Sigmoid colon (tissue), 7 donors: Measurements from ENCODE around the gene PTX4. TPM values are rescaled to one million over a fixed set of nuclear protein-coding genes. Genes with fewer than 3 reads are reported as not detected.

ENCODE experiments used
- DNase-seq: peaks from one replicate; pipeline ENCODE4 v3.0.0-alpha.2; 2019
- H3K27ac ChIP-seq, 4 donors: fragments of 200-600 bp; sonication (generic); one replicate each; pipeline ENCODE4 v1.5.1; 2016 to 2019; ENCODE audit warnings: mild to moderate bottlenecking in 1 of 4
- H3K27me3 ChIP-seq, 3 donors: fragments of 200-600 bp; sonication (generic); one replicate each; pipeline ENCODE4 v1.5.1; 2019; ENCODE audit warnings: mild to moderate bottlenecking in 1 of 3
- H3K36me3 ChIP-seq, 4 donors: fragments of 200-600 bp; sonication (generic); one replicate each; pipeline ENCODE4 v1.5.1; 2016 to 2019
- H3K4me1 ChIP-seq, 4 donors: fragments of 200-600 bp; sonication (generic); one replicate each; pipeline ENCODE4 v1.5.1; 2017 to 2019
- H3K4me3 ChIP-seq, 4 donors: fragments of 200-600 bp; sonication (generic); one replicate each; pipeline ENCODE4 v1.5.1; 2017 to 2019; ENCODE audit warnings: mild to moderate bottlenecking in 2 of 4, moderate library complexity in 1 of 4
- H3K9me3 ChIP-seq, 4 donors: fragments of 200-600 bp in 3 of 4; sonication (generic) in 3 of 4; one replicate each; pipeline versions ENCODE4 v1.5.1 to v1.6.1; 2013 to 2019
- EP300 ChIP-seq, 4 donors: sonication (generic); formaldehyde crosslinking; IDR thresholded peaks; one replicate each; pipeline ENCODE4 v1.6.1; 2017; ENCODE audit warnings: antibody characterized with exemption in 4 of 4
- POLR2A ChIP-seq, 2 donors: fragments of 450-650 bp; IDR thresholded peaks; one replicate each; pipeline ENCODE4 v1.6.1; 2016; ENCODE audit warnings: antibody characterized with exemption in 2 of 2, mild to moderate bottlenecking in 2 of 2, moderate library complexity in 2 of 2
- POLR2AphosphoS5 ChIP-seq, 4 donors: sonication (generic); formaldehyde crosslinking; IDR thresholded peaks; one replicate each; pipeline ENCODE4 v1.6.1; 2017; ENCODE audit warnings: antibody characterized with exemption in 4 of 4
- WGBS, 2 donors: extraction: QIAGEN DNeasy Blood & Tissue Kit; methylation state at CpG; one replicate each; pipeline ENCODE4 v1.1.7; 2013; 5-methylcytosine and 5-hydroxymethylcytosine counted together
- intact Hi-C: fragments of 100-400 bp; cut with DNase I; formaldehyde crosslinking; loops from one replicate; pipeline ENCODE4 v1.15.1; 2023
- polyA plus RNA-seq, 3 donors: library from polyadenylated mRNA; stranded (reverse); fragments of 200-250 nt; gene quantifications; one replicate each; pipeline ENCODE4 v1.2.3, GENCODE V29; 2013
- total RNA-seq, 4 donors: library from RNA; depleted of rRNA; stranded (reverse); fragments of >200 nt; gene quantifications; one replicate each; pipeline ENCODE4 v1.1.0, GENCODE V29; 2016
- TF ChIP-seq, protein P1 (sequence below), 4 experiments: fragments of 450-650 bp in 3 of 4; fragments of 200-600 bp in 1 of 4; IDR thresholded peaks; one replicate each; pipeline ENCODE4 v1.5.1; 2016 to 2019; ENCODE audit warnings: antibody characterized with exemption in 4 of 4, mild to moderate bottlenecking in 3 of 4, moderate library complexity in 2 of 4
- donor health status: healthy with polysubstance abuse.
- donor health status: Bipolar disorder and iron deficiency.
- donor health status: healthy.

PTX4 gene
- total and polyA plus RNA-seq, 7 donors = not detected

DNA sequence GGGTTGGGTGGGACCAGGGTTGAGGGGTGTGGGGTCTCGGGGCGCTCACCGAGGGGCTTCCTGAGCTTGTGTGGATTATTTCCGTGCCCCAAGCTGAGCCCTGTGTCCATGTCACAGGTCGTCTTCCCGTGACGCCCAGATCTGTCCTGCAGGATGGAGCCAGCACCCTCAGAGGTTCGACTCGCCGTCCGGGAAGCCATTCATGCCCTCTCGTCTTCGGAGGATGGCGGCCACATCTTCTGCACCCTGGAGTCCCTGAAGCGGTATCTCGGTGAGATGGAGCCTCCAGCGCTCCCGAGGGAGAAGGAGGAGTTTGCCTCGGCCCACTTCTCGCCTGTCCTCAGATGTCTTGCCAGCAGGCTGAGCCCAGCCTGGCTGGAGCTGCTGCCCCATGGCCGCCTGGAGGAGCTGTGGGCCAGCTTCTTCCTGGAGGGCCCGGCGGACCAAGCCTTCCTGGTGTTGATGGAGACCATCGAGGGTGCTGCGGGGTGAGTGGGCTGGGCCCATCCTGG, 5.4 kb upstream of the PTX4 start:
- peaks cover 0 to 30% (median 25%) of the 10 kb centered on the region in 4 donors for H3K4me1 ChIP-seq
- TF ChIP-seq POLR2AphosphoS5 (IDR thresholded peaks at IDR 0.05) (peak in 1 of 4 donors; percentile 4), EP300 (IDR thresholded peaks at IDR 0.05) (no peak)
- TF ChIP-seq, protein P1, sequence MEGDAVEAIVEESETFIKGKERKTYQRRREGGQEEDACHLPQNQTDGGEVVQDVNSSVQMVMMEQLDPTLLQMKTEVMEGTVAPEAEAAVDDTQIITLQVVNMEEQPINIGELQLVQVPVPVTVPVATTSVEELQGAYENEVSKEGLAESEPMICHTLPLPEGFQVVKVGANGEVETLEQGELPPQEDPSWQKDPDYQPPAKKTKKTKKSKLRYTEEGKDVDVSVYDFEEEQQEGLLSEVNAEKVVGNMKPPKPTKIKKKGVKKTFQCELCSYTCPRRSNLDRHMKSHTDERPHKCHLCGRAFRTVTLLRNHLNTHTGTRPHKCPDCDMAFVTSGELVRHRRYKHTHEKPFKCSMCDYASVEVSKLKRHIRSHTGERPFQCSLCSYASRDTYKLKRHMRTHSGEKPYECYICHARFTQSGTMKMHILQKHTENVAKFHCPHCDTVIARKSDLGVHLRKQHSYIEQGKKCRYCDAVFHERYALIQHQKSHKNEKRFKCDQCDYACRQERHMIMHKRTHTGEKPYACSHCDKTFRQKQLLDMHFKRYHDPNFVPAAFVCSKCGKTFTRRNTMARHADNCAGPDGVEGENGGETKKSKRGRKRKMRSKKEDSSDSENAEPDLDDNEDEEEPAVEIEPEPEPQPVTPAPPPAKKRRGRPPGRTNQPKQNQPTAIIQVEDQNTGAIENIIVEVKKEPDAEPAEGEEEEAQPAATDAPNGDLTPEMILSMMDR (IDR thresholded peaks at IDR 0.05) = peak in 3 of 4 experiments; percentile 11 to 38 (median 38)
- peaks cover 8 to 45% (median 25%) of the 10 kb centered on the region in 4 donors for H3K36me3 ChIP-seq
- peak overlapping the region; percentile 72 to 84 (median 79) for H3K4me3 ChIP-seq
- no peaks in the 10 kb centered on the region for H3K27me3 ChIP-seq
- intact Hi-C loops = loop anchor here (5.0 kb wide), 1 partner anchor 118 kb away; the partner anchor contains the start of genes CRAMP1 and IFT140
- H3K9me3 ChIP-seq = no peaks in the 10 kb centered on the region
- 30 to 50% methylated on average over 25 of the region's 25 CpGs for WGBS, 2 donors
- peak overlapping the region; percentile 87 to 93 (median 88) for H3K27ac ChIP-seq
- DNase-seq = peak; percentile 81

DNA sequence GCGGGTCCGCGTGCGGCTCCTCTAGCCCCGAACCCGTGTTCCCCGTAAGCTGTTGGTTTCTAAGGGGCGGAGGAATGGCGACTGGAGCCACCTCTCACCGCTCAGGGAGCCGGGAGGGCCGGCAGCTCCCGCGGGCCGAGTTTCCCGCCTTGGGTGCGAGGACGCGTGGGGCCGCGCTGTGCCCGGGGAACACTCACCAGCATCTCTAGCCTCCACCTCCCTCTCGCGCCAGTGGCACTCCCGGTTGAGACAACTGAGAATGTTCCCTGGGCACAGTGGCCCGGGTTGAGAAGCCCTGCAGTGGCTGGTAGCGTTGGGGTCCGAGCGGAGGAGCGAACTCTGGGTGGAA, 5.0 kb upstream of the PTX4 start:
- WGBS, 2 donors = 1% methylated on average over 30 of the region's 30 CpGs
- TF ChIP-seq EP300 (IDR thresholded peaks at IDR 0.05) = no peak
- TF ChIP-seq POLR2A (IDR thresholded peaks at IDR 0.05) = no peak
- no peak for TF ChIP-seq POLR2AphosphoS5 (IDR thresholded peaks at IDR 0.05)

DNA sequence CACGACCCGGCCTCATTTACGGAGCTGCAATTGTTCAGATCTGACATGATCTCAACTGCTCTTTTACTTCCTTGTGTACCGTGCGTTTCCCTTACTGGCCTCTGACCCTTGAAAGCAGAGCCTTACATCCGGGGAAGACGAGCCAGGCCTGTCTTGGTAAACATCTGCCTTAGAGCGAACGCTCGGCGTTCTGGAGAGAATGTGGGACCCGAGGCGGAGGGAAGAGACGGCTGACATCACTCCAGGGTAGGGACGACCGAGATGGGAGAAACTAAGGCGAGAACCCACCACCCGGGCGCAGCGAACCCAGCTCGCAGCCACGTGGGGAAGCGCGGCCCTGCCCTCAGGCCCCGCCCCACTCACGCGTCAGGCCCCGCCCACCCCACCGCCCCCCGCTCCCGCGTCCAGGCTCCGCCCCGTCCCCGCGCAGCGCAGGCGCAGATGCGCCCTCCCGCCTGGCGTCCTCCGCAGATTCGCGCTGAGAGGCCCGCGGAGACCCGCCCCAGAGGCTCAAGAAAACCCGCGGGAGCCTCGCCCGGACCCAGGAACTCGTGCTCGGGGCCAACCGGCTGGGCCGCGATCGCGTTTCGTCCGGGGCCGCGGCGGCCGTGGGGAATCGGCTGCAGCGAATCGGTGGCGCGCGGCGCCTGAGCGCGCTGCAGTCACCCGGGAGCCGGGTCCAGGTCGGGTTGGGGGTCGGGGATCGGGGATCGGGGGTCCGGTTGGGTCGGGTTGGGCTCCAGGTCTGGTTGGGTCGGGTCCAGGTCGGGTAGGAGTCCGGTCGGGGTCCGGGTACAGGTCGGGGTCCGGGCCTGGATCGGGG, 4.4 kb upstream of the PTX4 start, which contains the start of gene TELO2:
TSS of gene TELO2 (plus strand) at position 438 of the 823 bp plus-strand sequence. CDS start 922 bp downstream, outside the sequence.
- peak within 1 kb of the TSS; percentile 87 to 93 (median 88) for H3K27ac ChIP-seq
- intact Hi-C loops = loop anchor here (5.0 kb wide), 1 partner anchor 119 kb away; the partner anchor contains the start of genes CRAMP1 and IFT140
- TF ChIP-seq POLR2A (IDR thresholded peaks at IDR 0.05) (no peak), POLR2AphosphoS5 (IDR thresholded peaks at IDR 0.05) (peak in 3 of 4 donors; percentile 49 to 64 (median 56)), EP300 (IDR thresholded peaks at IDR 0.05) (no peak)
- TF ChIP-seq, protein P1 (IDR thresholded peaks at IDR 0.05) = no peak
- no peaks in the 10 kb centered on the region for H3K27me3 ChIP-seq
- H3K4me3 ChIP-seq = peak within 1 kb of the TSS; percentile 72 to 84 (median 79)
- WGBS, 2 donors = 1% methylated on average over 89 of the region's 89 CpGs
- H3K36me3 ChIP-seq = peaks cover 8 to 36% (median 19%) of the 10 kb centered on the region in 4 donors
- H3K4me1 ChIP-seq = peaks cover 0 to 30% (median 25%) of the 10 kb centered on the region in 4 donors
- H3K9me3 ChIP-seq = no peaks in the 10 kb centered on the region
- peak; percentile 89 for DNase-seq

More for the DNA sequence above, 5.0 kb upstream of the PTX4 start:
- H3K36me3 ChIP-seq = peaks cover 8 to 41% (median 22%) of the 10 kb centered on the region in 4 donors
- peaks cover 0 to 30% (median 25%) of the 10 kb centered on the region in 4 donors for H3K4me1 ChIP-seq
- H3K27ac ChIP-seq = peak overlapping the region; percentile 87 to 93 (median 88)
- no peak for DNase-seq
- intact Hi-C loops = loop anchor here (5.0 kb wide), 1 partner anchor 119 kb away; the partner anchor contains the start of genes CRAMP1 and IFT140
- H3K4me3 ChIP-seq = peak overlapping the region; percentile 72 to 84 (median 79)
- H3K9me3 ChIP-seq = no peaks in the 10 kb centered on the region
- no peaks in the 10 kb centered on the region for H3K27me3 ChIP-seq

DNA sequence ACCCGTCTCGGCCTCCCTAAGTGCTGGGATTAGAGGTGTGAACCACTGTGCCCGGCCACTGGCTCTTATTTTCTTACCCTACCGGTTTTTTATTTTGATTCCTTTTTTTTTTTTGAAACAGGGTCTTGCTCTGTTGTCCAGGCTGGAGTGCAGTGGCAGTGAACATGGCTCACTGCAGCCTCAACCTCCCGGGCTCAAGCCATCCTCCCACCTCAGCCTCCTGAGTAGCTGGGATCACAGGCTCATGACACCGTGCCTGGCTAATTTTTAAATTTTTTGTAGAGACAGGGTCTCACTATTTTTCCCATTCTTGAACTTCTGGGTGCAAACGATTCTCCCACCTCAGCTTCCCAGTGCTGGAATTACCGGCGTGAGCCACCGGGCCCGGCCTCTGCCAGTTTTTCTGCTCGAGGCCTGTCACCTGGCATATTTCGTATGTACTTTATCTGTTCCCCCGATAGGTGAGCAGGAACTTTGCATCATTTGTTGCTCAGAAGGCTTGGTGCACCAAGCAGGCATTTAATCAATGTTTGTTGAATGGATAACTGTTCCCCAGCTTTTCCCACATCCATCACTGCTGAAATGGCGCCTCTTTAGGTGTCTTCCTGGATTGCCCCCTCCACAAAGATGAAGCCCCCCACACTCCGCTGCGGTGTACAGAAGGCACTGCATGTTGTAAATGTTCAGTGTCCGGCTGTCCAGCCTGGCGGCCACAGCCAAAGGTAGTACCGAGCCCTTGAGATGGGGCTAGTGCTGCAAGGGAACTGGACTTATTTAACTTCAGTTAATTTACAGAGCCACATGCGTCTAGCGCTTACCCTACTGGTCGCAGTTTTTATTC, 3.6 kb upstream of the PTX4 start:
- Histone ChIP-seq H3K27me3 (no peaks in the 10 kb centered on the region), H3K9me3 (no peaks in the 10 kb centered on the region), H3K4me1 (peaks cover 0 to 30% (median 25%) of the 10 kb centered on the region in 4 donors), H3K27ac (peak overlapping the region; percentile 87 to 93 (median 88)), H3K4me3 (peak overlapping the region; percentile 72 to 84 (median 79)), H3K36me3 (peaks cover 8 to 28% (median 14%) of the 10 kb centered on the region in 4 donors)
- intact Hi-C loops = loop anchor here (5.0 kb wide), 1 partner anchor 120 kb away; the partner anchor contains the start of genes CRAMP1 and IFT140
- 81 to 86% methylated on average over 23 of the region's 23 CpGs for WGBS, 2 donors
- TF ChIP-seq POLR2AphosphoS5 (IDR thresholded peaks at IDR 0.05) (no peak), POLR2A (IDR thresholded peaks at IDR 0.05) (no peak), EP300 (IDR thresholded peaks at IDR 0.05) (no peak)
- TF ChIP-seq, protein P1 (IDR thresholded peaks at IDR 0.05) = no peak
- no peak for DNase-seq
